Heart left ventricle (tissue), 16 donors: ENCODE measurements around the gene OR13D1. TPM values are rescaled to one million over a fixed set of nuclear protein-coding genes. Genes with fewer than 3 reads are reported as not detected.

ENCODE experiments used
- ATAC-seq, 4 donors: fragments of 200-7000 bp; cut with Tn5 transposase; one replicate each; pipeline ENCODE4 v1.9.1; 2020 to 2022; ENCODE audit warnings: moderate library complexity in 4 of 4, mild to moderate bottlenecking in 3 of 4, moderate number of reproducible peaks in 1 of 4
- DNase-seq, 5 donors: peaks; one replicate each; pipeline ENCODE4 v3.0.0-alpha.2; 2020
- H3K27ac ChIP-seq, 12 donors: fragments of 200-600 bp; sonication (generic) in 4 of 12; one replicate each; pipeline versions ENCODE4 v1.5.0 to v1.8.0; 2016 to 2022; ENCODE audit warnings: mild to moderate bottlenecking in 2 of 12
- H3K27me3 ChIP-seq, 9 donors: fragments of 200-600 bp; sonication (generic) in 2 of 9; one replicate each; pipeline versions ENCODE4 v1.5.1 to v1.8.0; 2016 to 2022; ENCODE audit warnings: mild to moderate bottlenecking in 3 of 9
- H3K36me3 ChIP-seq, 9 donors: fragments of 200-600 bp; sonication (generic) in 2 of 9; one replicate each; pipeline versions ENCODE4 v1.5.0 to v1.8.0; 2018 to 2022; ENCODE audit warnings: mild to moderate bottlenecking in 2 of 9
- H3K4me1 ChIP-seq, 12 donors: fragments of 200-600 bp; sonication (generic) in 4 of 12; one replicate each; pipeline versions ENCODE4 v1.5.0 to v1.8.0; 2016 to 2022; ENCODE audit warnings: mild to moderate bottlenecking in 3 of 12
- H3K4me3 ChIP-seq, 12 donors: fragments of 200-600 bp; sonication (generic) in 4 of 12; one replicate each; pipeline versions ENCODE4 v1.5.0 to v1.8.0; 2017 to 2022; ENCODE audit warnings: mild to moderate bottlenecking in 9 of 12, moderate library complexity in 4 of 12
- H3K9me3 ChIP-seq, 12 donors: fragments of 200-600 bp; sonication (generic) in 4 of 12; one replicate each; pipeline versions ENCODE4 v1.5.0 to v1.8.0; 2016 to 2022; ENCODE audit warnings: mild to moderate bottlenecking in 1 of 12
- CTCF ChIP-seq, 12 donors: fragments of 200-600 bp; sonication (generic) in 4 of 12; IDR thresholded peaks; one replicate each; pipeline versions ENCODE4 v1.5.0 to v1.8.0; 2018 to 2022; ENCODE audit warnings: antibody characterized with exemption in 12 of 12, mild to moderate bottlenecking in 5 of 12
- POLR2A ChIP-seq, 2 donors: fragments of 450-650 bp; IDR thresholded peaks; one replicate each; pipeline ENCODE4 v1.6.1; 2017; ENCODE audit warnings: antibody characterized with exemption in 2 of 2, mild to moderate bottlenecking in 2 of 2, moderate library complexity in 2 of 2
- WGBS, 4 donors: extraction: QIAGEN DNeasy Blood & Tissue Kit in 2 of 4; methylation state at CpG; one replicate each; pipeline versions ENCODE4 v1.1.5 to v1.1.7; 2013 to 2018; 5-methylcytosine and 5-hydroxymethylcytosine counted together
- intact Hi-C, 10 donors: fragments of 100-400 bp; cut with DNase I; formaldehyde crosslinking; loops; one replicate each; pipeline versions ENCODE4 v1.11.1 to v1.14.2; 2022
- long read RNA-seq, 3 donors: library from polyadenylated mRNA; unstranded; transcript quantifications; one replicate each; pipeline ENCODE4 v2.0.0, GENCODE V29; 2020 to 2021
- polyA plus RNA-seq, 2 donors: library from polyadenylated mRNA; stranded (reverse); fragments of 200-250 nt; gene quantifications; one replicate each; pipeline ENCODE4 v1.2.3, GENCODE V29; 2013
- total RNA-seq, 9 donors: library from RNA; depleted of rRNA in 2 of 9; stranded (reverse); fragments of >200 nt in 2 of 9; fragmentation: NEBNext Ultra II Directional in 3 of 9; extraction: Animal tissue kit (Norgen Biotek cat#: 25700) in 3 of 9; gene quantifications; one replicate each; pipeline versions ENCODE4 v1.1.0 to v1.2.4, GENCODE V29; 2016 to 2023
- donor health status: ischemic (EF 13 %, LVEDD 7.1; RV severe dilation, severe dysfunction).
- donor health status: healthy with polysubstance abuse.
- donor health status: DM: no; HTN: yes; CAD: no.
- donor health status: DM: no; HTN: no; CAD: no.
- donor health status: ischemic (EF 25% LVEDD 6.9; RV normal size, moderate dysfunction).
- donor health status: ischemic (EF 25% LVEDD 5.7; RV mildly dilated, moderate dysfunction).
- donor health status: healthy.
- donor health status: DM: yes; HTN: yes; CAD: no.
- donor health status: ischemic (EF 35%, LVEDD 5.7; RV mildly dilated, moderate dysfunction).
- donor health status: nonischemic (EF 11% LVEDD 7.7; RV severe dilation, severe dysfunction).
- donor health status: DM: yes; HTN: yes; CAD: no.
- donor health status: PGD.
- donor health status: ischemic (EF 29% LVEDD 5.4; RV normal size, mild dysfunction).
- donor health status: nonischemic (EF 23%, LVEDD 6.1; RV moderate dilation, normal function).

Gene OR13D1
- total RNA-seq (not detected), polyA plus RNA-seq (not detected)
- long read RNA-seq, donor 1: 0 reads
- long read RNA-seq, donor 2: 0 reads
- long read RNA-seq, donor 3: 0 reads

- no peak for ATAC-seq
- DNase-seq: no peak
- Histone ChIP-seq H3K27me3 (no peaks in the 10 kb centered on the region), H3K27ac (no peak within 1 kb of the TSS), H3K36me3 (no peaks in the 10 kb centered on the region), H3K9me3 (no peaks in the 10 kb centered on the region), H3K4me1 (no peaks in the 10 kb centered on the region), H3K4me3 (no peak within 1 kb of the TSS)
- intact Hi-C loops: no loop called here
- 88 to 98% (median 92%) methylated on average over 1 of the region's 1 CpG for WGBS, 4 donors
- TF ChIP-seq POLR2A (IDR thresholded peaks at IDR 0.05) (no peak), CTCF (IDR thresholded peaks at IDR 0.05) (no peak)
Measured at GRCh38 chr9:104694218-104694617, at the start of gene OR13D1. Gene OR13D1, plus strand, starts transcription at chr9:104694518. Its CDS starts 0 bp downstream, at chr9:104694518.

- TF ChIP-seq CTCF (IDR thresholded peaks at IDR 0.05) (no peak), POLR2A (IDR thresholded peaks at IDR 0.05) (no peak)
- WGBS, 4 donors: 54 to 65% (median 60%) methylated on average over 2 of the region's 2 CpGs
Measured at GRCh38 chr9:104658496-104659195, 35.7 kb upstream of the OR13D1 start.

GRCh38 chr9:104675611-104676010 is 18.7 kb upstream of the OR13D1 start:
- no peak overlapping the region for H3K4me3 ChIP-seq
- H3K27ac ChIP-seq: no peak overlapping the region
- no peak for DNase-seq
- TF ChIP-seq CTCF (IDR thresholded peaks at IDR 0.05) (no peak), POLR2A (IDR thresholded peaks at IDR 0.05) (no peak)
- 75 to 85% (median 78%) methylated on average over 2 of the region's 2 CpGs for WGBS, 4 donors
- no peaks in the 10 kb centered on the region for H3K4me1 ChIP-seq
- no peak for ATAC-seq
- no peaks in the 10 kb centered on the region for H3K9me3 ChIP-seq
- intact Hi-C loops: no loop called here
- H3K36me3 ChIP-seq: no peaks in the 10 kb centered on the region
- no peaks in the 10 kb centered on the region for H3K27me3 ChIP-seq

More at GRCh38 chr9:104658496-104659195, 35.7 kb upstream of the OR13D1 start:
- Histone ChIP-seq H3K4me3 (no peak overlapping the region), H3K9me3 (peaks cover 0 to 6% (median under 1%) of the 10 kb centered on the region in 12 donors), H3K27ac (no peak overlapping the region), H3K4me1 (no peaks in the 10 kb centered on the region), H3K27me3 (no peaks in the 10 kb centered on the region), H3K36me3 (no peaks in the 10 kb centered on the region)
- ATAC-seq: no peak
- intact Hi-C loops: no loop called here
- DNase-seq: no peak

- Histone ChIP-seq H3K4me3 (no peak overlapping the region), H3K27ac (no peak overlapping the region), H3K4me1 (no peaks in the 10 kb centered on the region), H3K9me3 (no peaks in the 10 kb centered on the region), H3K27me3 (no peaks in the 10 kb centered on the region), H3K36me3 (no peaks in the 10 kb centered on the region)
- 13 to 21% (median 16%) methylated on average over 3 of the region's 3 CpGs for WGBS, 4 donors
- intact Hi-C loops: no loop called here
- DNase-seq (no peak), ATAC-seq (no peak)
- TF ChIP-seq POLR2A (IDR thresholded peaks at IDR 0.05): no peak
- TF ChIP-seq CTCF (IDR thresholded peaks at IDR 0.05): peak in 9 of 12 donors; percentile 25 to 53 (median 34)
Measured at GRCh38 chr9:104682642-104683041, 11.7 kb upstream of the OR13D1 start.
